Activated T-helper 1 cell treated with anti-CD3 and anti-CD28 coated beads, Interleukin-2, amount 50 U/mL, for 16 hours (primary cell): ENCODE data around the gene USP2.
"Not testable (repeated sequence)": the region's sequence is repeated elsewhere in the genome, so short reads cannot be mapped to it uniquely, and the experiment has no call there.

Experiments
- DNase-seq, 2 donors: peaks; one replicate each; pipeline ENCODE4 v3.0.0-alpha.2; 2020; ENCODE audit warnings: low read depth in 1 of 2, low spot score in 1 of 2

USP2 gene

DNA sequence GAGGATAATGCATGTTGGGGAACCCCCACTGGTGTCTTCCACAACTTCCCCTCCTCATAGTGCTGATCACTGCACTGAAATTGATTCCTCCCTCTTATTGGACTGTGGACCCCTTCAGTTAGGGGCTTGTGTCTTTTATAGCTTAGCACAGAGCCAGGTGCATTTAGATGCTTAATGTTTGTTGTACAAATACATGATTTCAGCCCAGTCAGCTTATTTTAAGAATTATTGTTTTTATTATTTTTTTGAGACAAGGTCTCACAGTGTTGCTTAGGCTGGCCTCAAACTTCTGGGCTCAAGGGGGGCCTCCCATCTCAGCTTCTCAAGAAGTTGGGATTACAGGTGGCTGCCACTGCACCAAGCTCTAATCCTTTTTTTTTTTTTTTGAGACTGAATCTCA, 33.2 kb upstream of the USP2 start:
- no peak for DNase-seq

- no peak for DNase-seq
These were observed 32.8 kb upstream of the USP2 start for GRCh38 chr11:119414321-119414720.

DNA sequence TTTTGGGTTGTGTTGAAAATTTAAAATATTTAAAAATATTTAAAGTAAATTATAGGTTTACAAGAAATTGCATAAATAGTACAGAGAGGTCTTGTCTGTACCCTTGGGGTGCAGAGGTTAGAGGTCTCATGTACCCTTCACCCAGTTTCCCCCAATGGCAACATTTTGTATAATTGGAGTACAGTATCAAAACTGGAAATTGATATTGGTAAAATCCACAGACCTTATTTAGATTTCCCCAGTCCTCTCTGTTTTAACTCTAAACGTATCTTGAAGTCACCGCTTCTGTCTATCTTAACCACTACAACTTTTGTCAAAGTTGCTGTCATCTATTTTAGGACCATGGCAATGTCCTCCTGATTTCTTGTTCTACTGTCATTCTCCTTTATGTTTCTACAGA, 30.6 kb upstream of the USP2 start:
- no peak for DNase-seq

DNA sequence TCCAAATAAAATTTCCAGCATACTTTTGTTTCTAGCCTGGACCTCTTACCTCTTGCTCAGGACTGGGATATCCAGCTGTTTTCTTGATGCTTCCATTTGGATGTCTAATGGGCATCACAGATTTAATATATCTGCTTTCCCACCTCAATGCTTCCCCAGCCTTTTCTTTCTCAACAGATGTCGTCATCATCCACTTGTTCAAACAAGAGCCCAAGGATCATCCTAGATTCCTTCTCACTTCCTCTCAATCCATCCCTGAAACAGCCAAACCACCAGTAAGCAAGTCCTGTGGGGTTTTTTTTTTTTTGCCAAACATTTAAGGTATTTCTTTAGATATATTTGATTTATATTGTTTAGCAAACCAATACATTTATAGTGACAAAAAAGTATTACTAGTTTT, 29.0 kb upstream of the USP2 start:
- no peak for DNase-seq

GRCh38 chr11:119409731-119410130, 28.2 kb upstream of the USP2 start:
- no peak for DNase-seq

GRCh38 chr11:119406005-119406404, 24.5 kb upstream of the USP2 start:
- DNase-seq, result no peak

- not testable (repeated sequence) for DNase-seq
These were observed 24.0 kb upstream of the USP2 start for GRCh38 chr11:119405448-119405847.

DNA sequence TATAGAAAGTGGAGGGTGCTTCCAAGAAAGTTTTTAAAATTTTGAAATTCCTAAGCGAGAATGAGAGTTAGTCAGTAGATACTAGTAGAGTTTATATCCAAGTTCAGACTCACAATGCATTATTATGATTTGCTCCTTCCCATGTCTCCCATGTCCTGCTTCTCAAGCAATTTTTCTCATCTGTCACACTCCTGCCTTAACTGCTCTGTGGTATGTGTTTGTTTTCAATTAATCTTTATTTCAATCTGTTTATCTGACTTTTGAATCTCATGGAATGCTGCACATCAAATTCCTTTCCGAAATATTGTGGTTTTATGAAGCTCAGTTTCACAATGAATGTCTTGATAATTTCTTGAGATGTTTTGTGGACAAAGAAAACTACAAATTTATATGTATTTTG, 23.4 kb upstream of the USP2 start:
- DNase-seq, result no peak

- no peak for DNase-seq
These were observed 21.5 kb upstream of the USP2 start for GRCh38 chr11:119403021-119403420.

GRCh38 chr11:119402470-119402869, 21.0 kb upstream of the USP2 start:
- DNase-seq, result no peak

DNA sequence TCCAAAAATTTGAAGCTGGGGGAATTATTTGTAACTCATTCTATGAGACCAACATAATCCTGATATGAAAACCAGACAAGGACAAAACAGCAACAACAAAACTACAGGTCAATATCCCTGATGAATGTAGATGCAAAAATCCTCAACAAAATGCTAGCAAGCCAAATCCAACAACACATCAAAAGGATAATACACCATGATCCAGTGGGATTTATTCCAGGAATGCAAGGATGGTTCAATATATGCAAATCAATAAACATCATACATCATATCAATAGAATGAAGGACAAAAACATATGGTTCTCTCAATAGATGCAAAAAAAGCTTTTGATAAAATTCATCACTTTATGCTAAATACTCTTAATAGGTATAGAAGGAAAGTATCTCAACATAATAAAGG, 19.4 kb upstream of the USP2 start:
- no peak for DNase-seq

- DNase-seq, result no peak
These were observed 16.2 kb upstream of the USP2 start for GRCh38 chr11:119397740-119398139.

GRCh38 chr11:119396835-119397234, 15.3 kb upstream of the USP2 start:
- DNase-seq, result no peak

GRCh38 chr11:119391275-119391674, 9.8 kb upstream of the USP2 start:
- DNase-seq, result no peak

DNA sequence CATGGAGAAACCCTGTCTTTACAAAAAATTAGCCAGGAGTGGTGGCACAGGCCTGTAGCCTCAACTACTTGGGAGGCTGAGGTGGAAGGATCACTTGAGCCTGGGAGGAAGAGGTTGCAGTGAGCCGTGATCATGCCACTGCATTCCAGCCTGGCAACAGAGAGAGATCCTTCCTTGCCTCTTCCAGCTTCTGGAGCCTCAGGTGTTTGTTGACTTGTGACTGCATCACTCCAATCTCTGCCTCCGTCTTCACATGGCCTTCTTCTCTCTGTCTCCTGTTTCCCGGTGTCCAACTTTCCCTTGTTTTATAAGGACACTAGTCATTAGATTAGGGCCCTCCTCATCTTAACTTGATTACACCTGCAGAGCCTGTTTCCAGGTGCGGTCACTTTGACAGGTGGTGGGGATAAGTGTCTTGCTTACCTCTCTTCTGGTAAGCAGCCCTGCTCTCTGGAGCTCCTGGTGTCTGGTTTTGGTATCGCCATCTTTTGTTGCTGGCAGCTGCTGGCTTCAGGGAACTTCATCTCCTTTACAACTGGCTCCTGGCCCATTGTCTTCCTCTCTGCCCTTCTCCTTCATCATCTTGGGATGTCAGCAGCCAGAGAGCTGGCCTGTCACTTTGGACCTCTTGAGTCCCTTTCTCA, 8.2 kb upstream of the USP2 start:
- no peak for DNase-seq

DNA sequence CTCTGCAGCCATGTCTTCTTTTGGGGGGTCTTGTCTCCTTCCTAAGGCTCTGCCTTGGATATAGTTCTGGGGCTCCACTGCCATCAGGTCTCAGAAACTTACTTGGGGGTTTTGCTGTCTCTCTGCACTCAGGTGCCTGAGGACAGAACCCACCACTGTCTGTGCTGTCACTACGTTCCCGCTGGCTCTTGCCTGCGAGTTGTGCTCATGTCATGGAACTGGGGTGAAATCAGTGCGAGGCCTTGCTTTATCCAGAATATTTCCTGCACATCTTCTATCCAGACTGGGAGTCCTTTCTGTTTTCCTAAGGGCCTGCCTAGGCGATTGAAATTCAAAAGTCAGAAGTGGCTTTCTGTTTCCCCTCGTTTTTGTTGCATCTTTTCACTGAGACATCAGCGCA, 6.6 kb upstream of the USP2 start:
- no peak for DNase-seq

- no peak for DNase-seq
These were observed 2.8 kb upstream of the USP2 start for GRCh38 chr11:119384332-119384731.

DNA sequence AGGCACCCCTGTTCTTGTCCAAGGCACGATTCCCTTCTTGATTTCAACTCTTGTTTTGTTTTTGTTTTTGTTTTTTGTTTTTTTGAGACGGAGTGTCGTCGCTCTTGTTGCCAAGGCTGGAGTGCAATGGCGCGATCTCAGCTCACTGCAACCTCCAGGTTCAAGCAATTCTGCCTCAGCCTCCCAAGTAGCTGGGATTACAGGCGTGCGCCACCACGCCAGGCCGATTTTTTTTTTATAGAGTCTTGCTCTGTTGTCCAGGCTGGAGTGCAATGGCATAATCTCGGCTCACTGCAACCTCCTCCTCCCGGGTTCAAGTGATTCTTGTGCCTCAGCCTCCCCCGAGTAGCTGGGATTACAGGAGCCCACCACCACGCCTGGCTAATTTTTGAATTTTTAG, 1.0 kb upstream of the USP2 start:
- DNase-seq, result not testable (repeated sequence)

DNA sequence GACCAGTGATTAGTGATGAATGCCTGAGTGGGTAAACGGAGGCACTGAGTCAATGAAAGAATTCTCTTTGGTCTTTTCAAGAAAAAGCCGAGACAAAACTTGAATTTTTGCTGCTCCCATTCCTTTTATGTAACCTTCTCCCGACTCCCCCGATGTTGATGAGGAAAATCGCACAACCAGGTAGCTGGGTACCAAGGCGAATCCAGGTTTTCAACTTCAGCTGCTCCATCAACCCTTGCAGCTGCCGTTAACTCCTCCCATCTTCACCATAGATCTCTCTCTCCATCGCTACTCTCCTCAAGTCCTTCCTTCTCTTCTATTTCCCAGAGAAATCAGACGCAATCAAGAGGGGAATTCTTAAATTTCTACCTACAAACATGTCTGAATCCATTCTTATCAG, 611 bp upstream of the USP2 start:
- no peak for DNase-seq

DNA sequence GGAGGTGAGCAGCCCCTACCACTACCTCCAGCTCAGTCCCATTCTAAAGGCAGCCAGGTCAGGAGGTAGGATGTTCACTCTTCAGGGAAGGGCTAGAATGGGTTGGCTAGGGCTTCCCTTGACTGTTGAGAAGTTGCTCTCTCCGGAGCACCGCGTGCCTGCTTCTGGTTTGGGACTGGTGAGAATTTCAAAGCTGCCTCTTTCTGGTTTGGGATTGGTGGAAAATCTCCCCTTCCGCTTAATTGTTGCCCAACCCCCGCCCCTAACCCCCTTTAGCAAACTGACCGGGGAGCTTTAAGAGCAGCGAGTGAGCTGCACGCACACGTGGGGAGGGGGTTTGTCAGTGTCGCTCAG, 686 bp downstream of the USP2 start:
- no peak for DNase-seq

DNA sequence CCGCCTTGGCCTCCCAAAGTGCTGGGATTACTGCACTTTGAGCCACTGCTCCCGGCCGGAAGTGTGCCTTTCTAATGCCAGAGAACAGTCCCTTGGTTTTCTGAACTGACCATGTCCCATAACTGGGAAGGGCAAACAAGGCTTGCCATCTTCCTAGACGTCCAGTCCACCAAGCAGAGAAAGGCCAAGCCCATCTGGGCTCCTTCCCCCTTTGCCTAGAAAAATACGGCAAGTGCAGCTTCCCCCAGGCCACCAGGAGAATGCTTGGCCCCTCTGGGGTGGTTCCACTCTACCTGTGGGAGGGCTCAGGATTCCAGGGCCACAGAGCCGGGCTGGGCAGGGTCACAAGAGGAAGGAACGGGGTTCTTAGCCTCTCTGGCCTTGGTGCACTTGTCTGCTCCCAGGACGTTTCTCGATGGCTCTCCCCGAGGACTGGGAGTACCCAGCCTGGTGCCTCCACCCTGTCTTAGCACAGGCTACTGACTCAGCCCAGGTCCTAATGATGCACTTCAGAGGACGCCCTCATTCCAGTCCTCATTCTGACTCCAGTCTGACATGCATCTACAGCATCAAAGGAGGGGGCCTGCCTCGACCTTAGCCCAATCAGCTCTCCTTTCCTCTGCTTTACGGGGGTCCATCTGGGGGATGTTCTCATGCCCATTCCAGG, 1.2 kb downstream of the USP2 start:
- no peak for DNase-seq

GRCh38 chr11:119378851-119379465, 2.5 kb downstream of the USP2 start:
- no peak for DNase-seq
